GM03348 (cell line): ENCODE measurements around the gene CTH.
"Not testable (repeated sequence)": the region's sequence is repeated elsewhere in the genome, so short reads cannot be mapped to it uniquely, and the experiment has no call there.

Experiments used
- DNase-seq: peaks from one replicate; pipeline ENCODE4 v3.0.0; 2012; ENCODE audit warnings: low spot score

The CTH gene

GRCh38 chr1:70409136-70409535 is 1.9 kb upstream of the CTH start:
- DNase-seq: no peak

GRCh38 chr1:70411360-70411844 is 334 bp downstream of the CTH start:
- DNase-seq: peak; percentile 51

GRCh38 chr1:70415882-70416281 is 4.8 kb downstream of the CTH start:
- DNase-seq: no peak

- not testable (repeated sequence) for DNase-seq
These were observed 8.1 kb downstream of the CTH start for GRCh38 chr1:70418973-70419734.

GRCh38 chr1:70420320-70420719 is 9.3 kb downstream of the CTH start:
- no peak for DNase-seq

- no peak for DNase-seq
These were observed 15.4 kb downstream of the CTH start for GRCh38 chr1:70426154-70427131.

GRCh38 chr1:70427976-70428375 is 16.9 kb downstream of the CTH start:
- DNase-seq: no peak

GRCh38 chr1:70429219-70429618 is 18.2 kb downstream of the CTH start:
- DNase-seq: no peak

- no peak for DNase-seq
These were observed 18.7 kb downstream of the CTH start for GRCh38 chr1:70429757-70430156.

GRCh38 chr1:70431317-70431716 is 20.2 kb downstream of the CTH start:
- DNase-seq: no peak

- DNase-seq: no peak
These were observed 20.8 kb downstream of the CTH start for GRCh38 chr1:70431874-70432273.

- no peak for DNase-seq
These were observed 23.3 kb downstream of the CTH start for GRCh38 chr1:70434253-70434859.

- DNase-seq: peak; percentile 63
These were observed 25.7 kb downstream of the CTH start for GRCh38 chr1:70436622-70437251.

- no peak for DNase-seq
These were observed 27.5 kb downstream of the CTH start for GRCh38 chr1:70438529-70438928.

- DNase-seq: no peak
These were observed 29.7 kb downstream of the CTH start for GRCh38 chr1:70440642-70441391.

- no peak for DNase-seq
These were observed 30.4 kb downstream of the CTH start for GRCh38 chr1:70441392-70442035.

- DNase-seq: peak; percentile 9
These were observed 31.4 kb downstream of the CTH start for GRCh38 chr1:70442490-70442889.

- no peak for DNase-seq
These were observed 32.7 kb downstream of the CTH start for GRCh38 chr1:70443739-70444138.

- no peak for DNase-seq
These were observed 38.0 kb downstream of the CTH start for GRCh38 chr1:70449049-70449448.

GRCh38 chr1:70452164-70452939 is 41.3 kb downstream of the CTH start:
- not testable (repeated sequence) for DNase-seq
